GM19463 (cell line): ENCODE data around the gene ADD2.
"Not testable (repeated sequence)": the region's sequence is repeated elsewhere in the genome, so short reads cannot be mapped to it uniquely, and the experiment has no call there.

Experiments
- ATAC-seq: cut with Tn5 transposase; IDR thresholded peaks from one replicate; pipeline ENCODE4 v1.9.1; 2021; ENCODE audit warnings: mild to moderate bottlenecking, moderate library complexity; ENCODE audit not compliant: unreplicated experiment

Gene ADD2, protein sequence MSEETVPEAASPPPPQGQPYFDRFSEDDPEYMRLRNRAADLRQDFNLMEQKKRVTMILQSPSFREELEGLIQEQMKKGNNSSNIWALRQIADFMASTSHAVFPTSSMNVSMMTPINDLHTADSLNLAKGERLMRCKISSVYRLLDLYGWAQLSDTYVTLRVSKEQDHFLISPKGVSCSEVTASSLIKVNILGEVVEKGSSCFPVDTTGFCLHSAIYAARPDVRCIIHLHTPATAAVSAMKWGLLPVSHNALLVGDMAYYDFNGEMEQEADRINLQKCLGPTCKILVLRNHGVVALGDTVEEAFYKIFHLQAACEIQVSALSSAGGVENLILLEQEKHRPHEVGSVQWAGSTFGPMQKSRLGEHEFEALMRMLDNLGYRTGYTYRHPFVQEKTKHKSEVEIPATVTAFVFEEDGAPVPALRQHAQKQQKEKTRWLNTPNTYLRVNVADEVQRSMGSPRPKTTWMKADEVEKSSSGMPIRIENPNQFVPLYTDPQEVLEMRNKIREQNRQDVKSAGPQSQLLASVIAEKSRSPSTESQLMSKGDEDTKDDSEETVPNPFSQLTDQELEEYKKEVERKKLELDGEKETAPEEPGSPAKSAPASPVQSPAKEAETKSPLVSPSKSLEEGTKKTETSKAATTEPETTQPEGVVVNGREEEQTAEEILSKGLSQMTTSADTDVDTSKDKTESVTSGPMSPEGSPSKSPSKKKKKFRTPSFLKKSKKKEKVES

DNA sequence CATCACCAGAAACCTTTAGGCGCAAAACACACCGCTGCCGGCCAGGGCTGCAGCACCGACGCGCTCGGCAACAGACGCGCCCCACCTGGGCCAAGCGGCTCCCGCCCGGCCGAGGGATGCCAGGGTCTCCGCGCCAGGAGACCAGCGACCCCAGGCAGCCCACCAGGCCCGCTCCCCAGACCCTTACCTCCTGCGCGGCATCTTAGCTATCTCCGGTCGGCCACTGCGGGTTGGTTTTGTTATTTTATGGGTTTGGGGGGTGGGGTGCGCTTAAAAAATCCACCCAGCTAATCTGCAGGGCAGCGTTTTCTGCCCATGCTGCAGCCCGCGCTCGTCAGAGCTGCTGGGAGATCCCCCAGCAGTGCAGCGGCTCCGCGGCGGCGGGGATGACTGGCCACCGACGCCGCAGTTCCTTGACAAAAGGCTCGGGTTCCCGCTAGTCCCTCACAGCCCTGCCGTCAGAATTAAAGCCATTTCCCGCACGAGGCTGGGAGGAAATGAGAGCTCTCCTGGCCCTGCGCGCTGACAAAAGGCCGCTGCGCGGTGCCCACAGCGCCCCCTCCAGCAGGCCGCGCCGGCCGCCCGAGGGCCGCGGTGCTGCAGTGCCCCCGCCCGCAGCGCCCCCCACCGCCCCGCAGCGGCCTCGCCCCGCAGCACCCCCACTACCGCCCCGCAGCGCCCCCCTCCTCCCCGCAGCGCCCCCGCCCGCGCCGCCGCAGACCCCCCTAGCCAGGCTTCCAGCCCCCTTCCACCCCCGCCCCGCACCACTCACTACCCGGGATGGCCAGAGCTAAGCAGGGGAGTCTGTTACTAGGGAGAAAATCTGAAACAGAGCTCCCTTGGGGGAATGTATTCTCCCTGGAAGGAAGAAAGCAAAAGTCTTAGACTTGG is at the start of gene ADD2:
ADD2 (minus strand) TSS at position 502 of the 891 bp plus-strand sequence. CDS start 61,792 bp downstream, outside the sequence.
- no peak for ATAC-seq

DNA sequence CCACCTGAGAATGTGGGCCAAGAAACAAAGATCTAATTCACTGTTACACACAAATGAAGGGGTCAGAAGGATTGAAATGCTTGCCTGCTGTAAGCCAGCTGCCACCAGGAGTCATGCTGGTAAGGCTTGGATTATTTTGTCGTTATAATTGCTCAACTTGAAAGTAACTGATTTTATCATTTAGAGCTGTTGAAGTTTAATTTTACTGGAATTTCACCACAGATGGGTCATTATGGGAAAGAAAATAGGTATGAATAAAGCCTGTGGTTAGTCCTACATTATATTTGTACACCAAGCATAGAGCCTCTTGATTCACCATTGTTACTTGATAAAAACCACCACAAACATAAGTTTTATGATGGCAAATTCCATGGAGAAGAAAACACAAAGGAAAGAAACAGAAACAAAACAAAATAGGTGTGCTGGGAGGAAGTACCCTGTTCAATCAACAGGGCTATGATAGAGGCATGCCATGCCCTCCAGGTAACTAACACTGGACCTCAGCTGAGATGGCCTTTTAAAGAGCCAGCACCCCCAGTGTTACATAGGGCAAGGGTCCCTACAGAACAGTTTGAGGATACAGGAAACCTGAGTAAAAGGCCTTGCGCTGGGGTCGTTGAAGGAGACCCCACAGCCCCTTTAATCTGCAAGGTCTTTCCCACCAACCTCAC is 49.4 kb upstream of the ADD2 start:
- no peak for ATAC-seq

DNA sequence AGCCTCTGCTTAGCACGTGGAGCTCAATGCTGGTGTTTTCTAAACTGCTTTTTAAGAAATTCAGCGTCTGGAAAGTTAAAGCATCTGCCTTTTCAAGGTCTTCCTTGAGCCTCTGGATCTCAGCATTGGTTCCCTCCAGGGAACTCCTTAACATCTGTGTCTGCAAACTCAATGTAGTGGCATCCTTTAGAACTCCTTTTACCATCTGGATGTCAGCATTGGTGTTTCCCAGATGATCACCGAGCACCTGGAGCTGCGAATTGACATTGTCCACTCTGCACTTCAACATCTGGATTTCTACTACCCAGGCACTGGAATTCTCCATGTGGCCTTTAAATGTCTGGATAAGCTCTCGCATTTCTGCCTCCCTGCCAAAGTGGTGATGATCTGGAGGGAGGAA is 48.7 kb upstream of the ADD2 start:
- ATAC-seq: no peak

DNA sequence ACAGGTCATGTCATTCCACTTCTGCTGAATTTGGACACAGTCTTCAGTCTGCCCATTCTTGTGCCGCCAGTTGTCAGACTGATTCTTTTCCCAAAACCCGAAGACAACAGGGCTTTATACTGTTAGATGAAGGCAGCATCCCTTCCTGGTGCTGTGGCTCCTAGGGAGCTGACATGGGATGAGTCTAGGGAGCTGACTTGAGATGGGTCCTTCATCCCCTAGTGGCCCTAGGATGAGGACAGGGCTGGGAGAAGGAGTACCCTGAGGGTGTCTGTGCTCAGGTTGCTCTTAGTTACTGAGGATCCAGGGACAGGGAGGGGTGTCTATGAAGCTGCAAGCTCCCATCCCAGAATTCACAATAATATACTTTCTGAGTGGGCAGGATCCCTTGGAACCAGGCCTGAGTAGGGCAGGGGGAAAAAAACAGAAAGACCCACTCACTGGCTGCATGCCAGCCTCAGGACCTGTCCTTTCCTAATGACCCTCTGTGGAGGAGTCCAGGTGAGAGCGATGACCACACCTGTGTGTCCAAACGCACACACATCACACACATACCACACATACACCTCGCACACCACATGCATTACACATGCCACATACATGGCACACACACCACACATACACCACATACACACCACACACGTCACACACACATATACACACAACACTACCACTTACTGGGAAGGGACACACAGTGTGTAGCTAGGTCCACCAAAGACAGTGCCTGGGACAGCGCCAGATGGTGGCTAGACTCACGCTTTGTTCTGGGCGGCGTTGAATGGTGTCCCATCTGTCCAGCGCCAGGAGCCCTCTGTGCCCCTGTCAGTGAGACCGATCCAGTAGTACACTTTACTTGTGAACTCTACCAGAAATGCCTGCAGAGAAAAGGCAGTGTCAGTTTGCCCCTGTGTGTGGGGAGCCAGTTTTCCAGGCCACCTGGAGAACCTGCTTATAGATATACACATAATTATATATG is 41.3 kb upstream of the ADD2 start:
- ATAC-seq: no peak

DNA sequence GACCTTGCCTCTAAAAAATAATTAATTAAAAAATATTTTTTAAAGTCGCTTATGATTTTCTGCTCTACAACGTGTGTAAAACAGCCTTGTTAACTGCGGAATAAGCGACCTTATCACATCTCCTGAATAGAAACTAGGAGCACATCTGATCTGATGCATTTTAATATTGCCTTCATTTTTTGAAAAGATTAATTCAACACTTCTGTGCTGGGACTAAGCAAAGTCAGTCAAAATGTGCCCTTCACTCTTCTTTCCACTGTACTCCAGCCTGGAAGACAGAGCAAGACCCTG is 39.8 kb upstream of the ADD2 start:
- ATAC-seq: no peak

DNA sequence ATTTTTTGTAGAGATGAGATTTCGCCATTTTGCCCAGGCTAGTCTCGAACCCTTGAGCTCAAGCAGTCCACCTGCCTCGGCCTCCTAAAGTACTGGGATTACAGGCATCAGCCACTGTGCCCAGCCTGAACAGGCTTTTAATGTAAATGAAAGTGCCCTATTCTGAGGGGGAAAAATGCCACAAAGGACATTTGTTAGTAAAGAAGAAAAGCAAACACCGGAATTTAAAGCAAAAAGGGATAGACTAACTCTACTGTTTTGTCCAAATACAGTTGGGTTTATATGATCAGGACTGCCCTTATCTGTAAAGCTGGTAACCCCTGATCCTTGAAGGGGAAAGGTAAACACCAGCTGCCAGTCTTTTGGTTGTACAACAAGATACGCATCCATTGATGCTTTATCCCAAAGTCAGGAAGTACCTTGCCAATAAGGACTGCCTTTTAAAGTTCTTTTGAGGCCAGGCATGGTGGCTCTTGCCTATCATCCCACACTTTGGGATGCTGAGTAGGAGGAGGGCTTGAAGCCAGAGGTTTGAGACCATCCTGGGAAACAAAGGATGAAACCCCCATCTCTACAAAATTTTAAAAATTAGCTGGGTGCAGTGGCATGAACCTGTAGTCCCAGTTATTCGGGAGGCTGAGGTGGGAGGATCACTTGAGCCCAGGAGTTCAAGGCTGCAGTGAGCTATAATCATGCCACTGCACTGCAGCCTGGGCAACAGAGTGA is 39.3 kb upstream of the ADD2 start:
- ATAC-seq: no peak

DNA sequence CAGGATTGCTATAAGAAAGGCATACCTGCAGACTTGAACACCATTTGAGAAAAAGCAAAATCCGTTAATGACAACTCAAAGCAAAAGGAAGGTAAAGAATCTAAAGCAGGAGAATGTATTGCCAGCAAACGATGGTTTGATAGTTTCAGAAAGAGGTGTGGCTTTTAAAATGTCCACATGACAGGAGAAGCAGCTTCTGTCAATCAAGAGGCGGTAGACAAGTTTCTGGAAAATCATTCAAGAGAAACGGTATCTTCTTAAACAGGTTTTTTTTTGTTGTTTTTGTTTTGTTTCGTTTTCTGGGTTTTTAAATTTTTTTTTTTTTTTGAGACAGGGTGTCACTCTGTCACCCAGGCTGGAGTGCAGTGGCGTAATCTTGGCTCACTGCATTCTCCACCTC is 38.6 kb upstream of the ADD2 start:
- no peak for ATAC-seq

DNA sequence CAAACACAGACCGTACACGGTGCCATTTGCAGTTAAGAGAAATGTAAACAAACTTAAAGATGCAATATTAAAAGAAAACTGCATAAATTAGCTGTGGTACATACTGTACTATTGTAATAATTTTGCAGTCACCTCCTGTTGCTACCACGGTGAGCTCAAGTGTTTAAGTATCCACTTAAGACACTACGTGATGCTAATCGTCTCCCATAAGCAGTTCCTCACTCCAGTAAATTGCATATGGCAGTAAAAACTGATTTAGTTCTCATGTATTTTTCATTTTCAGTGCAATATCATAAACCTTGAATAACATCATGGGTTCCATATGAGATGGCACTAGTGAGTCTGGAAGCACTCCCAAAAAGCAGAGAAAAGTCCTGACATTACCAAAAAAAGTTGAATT is 38.0 kb upstream of the ADD2 start:
- ATAC-seq: no peak

DNA sequence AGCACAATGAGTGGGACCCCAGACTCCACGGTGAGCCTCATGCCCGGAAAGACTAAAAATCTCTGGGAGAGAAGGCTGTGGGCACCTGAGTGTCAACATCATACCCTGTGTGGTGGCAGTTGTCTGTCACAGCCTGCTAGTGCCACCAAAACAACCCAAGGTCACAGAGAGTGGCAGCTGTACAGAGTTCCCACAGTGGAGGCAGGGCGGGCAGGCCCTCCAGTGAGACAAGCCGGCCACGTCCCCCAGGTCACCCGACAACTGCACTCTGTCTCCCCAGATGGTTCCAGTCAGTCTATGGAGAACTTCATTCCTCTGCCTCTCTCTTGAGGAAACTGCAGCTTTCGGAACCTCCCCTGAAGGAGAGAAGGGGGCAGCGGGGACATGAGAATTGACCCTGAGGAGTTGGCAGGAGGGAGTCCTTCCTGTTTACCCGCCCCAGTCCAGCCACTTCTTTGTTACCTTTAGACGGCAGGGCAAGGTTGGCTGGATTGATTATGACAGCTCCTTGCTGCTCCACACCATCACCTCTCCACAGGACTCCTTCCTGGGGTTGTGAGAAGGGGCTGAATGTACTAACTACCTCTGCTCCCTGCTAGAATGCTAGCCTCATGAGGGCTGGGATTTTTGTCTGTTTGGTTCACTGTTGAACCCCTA is 33.7 kb upstream of the ADD2 start:
- ATAC-seq: no peak

DNA sequence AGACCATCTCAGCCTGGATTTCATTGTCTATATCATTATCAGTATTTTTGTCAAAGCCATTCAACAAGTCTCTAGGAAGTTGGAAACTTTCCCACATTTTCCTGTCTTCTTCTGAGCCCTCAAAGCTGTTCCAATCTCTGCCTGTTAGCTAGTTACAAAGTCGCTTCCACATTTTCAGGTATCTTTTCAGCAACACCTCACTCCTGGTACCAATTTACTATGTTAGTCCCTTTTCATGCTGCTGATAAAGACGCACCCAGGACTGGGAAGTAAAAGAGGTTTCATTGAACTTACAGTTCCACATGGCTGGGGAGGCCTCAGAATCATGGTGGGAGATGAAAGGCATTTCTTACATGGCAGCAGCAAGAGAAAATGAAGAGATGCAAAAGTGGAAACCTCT is 31.7 kb upstream of the ADD2 start:
- no peak for ATAC-seq

DNA sequence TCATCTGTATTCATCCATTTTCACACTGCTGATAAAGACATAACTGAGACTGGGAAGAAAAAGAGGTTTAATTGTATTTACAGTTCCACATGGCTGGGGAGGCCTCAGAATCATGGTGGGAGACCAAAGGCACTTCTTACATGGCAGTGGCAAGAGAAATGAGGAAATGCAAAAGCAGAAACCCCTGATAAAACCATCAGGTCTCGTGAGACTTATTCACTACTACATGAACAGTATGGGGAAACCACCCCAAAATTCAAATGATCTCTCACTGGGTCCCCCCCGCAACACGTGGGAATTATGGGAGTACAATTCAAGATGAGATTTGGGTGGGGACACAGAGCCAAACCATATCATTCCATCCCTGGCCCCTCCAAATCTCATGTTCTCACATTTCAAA is 30.0 kb upstream of the ADD2 start:
- ATAC-seq: not testable (repeated sequence)

DNA sequence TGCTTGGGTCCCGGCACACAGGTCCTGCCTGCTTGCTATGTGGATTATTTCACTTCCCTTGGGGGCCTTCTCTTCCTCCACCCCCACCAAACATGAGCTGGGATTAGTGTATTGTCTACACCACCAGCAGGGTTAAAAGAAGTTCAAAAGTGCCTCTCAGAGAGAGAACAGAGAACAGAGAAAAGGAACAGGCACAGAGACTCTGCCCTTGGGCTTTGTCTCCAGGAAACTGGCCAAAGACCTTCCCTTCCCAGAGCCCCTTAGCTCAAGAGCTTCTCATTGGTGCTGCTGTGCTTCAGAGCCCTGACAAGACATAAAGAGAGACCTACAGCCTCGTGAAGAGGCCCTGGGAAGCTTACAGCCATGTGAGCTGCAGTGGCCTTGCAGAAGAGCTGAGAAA is 29.5 kb upstream of the ADD2 start:
- ATAC-seq: no peak

DNA sequence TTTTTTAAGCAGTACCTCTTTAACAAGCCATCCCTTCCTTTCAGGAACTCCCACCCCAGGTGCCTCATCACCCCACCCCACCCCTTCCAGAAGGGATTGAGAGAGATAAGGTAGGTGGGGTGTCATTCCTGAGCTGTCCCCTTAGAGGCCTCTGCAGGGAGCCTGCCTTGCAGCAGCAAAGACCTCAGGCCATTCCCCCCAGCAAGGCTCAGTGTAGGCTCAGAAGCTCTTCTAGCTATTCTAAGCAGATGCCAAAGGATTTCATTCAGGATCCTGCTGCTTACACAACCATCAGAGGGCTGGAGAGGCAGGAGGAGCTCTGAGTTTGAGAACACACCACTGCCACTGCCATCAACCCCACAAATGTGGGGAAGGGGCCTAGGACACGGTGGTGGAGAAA is 28.3 kb upstream of the ADD2 start:
- no peak for ATAC-seq

DNA sequence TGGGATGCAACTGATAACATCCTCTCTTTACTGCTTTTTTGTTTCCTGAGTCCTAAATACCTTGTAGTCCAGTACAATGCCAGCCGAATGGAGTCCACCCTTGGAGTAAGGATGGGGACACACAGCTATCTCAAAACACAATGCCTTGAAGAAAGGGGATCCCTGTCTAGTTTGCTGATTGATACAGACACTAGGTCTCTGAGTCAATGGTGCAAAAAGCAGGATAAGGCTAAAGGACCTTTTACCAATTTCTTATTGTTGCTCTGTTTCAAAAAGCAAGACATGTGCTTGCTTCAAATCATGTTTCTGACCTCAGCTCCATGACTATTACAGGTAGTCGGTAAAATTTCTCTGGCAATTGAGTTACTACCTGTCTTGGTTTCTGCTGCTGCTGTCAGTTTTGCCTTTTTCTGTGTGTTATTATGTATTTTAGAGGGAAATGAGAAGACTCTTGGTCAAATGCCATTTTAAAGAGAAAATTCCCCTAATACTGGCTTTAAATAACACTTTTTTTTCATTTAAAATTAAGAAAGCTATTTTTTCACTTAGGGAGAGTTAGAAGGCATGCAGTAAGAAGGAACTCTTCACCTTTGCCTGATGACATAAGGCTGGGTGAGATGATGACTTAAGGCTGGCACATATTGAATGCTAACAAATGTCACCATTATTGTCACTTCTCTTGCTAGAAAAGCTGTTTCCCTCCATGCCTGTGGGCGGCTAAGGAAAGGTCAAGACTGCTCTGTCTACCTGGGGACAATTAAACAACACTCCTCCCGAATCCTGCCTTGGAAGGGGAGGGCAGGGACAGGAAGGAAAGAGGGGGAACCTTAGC is 27.4 kb upstream of the ADD2 start:
- ATAC-seq: no peak

DNA sequence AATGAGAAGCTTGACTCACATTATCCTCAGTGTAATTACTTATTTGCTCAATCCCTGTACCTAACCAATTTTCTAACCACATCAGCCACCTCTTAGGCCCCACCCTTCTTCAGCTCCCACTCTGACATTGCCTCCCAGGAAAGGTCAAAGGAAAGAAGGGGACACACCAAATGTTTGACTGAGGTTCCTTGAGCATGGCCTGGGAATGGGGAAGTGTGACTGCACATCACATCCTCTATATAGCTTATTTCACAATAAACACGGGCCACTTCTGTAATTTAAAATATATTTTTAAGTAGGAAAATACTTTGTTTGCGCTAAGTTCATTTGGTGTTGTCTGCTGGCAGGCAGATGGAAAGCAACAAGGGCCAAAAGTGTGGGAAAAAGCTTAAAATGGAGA is 25.4 kb upstream of the ADD2 start:
- no peak for ATAC-seq

DNA sequence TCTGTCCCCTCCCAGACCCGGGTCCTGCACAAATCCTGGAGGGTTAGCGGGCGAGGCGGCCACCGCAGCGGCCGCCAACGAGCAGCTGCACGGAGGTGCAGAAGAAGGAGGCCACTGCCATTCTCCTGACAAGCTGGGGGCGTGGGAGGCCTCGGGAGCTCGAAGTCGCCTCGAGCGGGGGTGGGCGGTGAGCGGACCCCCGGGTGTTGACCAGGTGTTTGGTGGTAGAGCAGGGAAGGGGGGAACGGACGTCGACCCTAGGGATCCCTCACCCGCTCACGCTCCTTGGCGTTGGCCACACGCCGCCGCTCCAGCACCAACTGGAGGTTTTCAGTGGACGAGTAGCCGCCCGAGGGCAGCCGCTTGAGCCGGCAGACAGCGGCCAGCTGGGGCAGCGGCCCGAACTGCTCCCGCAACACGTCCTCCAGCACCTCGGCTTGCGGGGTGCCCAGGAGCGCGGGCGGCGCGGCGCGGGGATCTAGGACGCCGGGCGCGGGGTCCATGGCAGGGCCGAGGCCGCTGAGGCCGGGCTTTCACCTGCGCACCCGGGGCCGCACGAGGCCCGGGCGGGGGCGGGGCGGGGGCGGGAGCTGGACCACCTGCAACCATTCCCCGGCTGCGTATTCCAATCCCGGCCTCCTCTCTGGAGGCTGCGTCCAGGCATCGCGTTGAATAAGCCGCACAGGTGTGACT is 22.3 kb upstream of the ADD2 start, which contains the start of gene FIGLA:
FIGLA (minus strand) TSS at position 508 of the 693 bp plus-strand sequence; CDS start at position 503, 5 bp downstream.
- ATAC-seq: no peak
